ENCODE results near the gene B4GALNT1.
"Not testable (repeated sequence)": the region's sequence is repeated elsewhere in the genome, so short reads cannot be mapped to it uniquely, and the experiment has no call there.

DNA sequence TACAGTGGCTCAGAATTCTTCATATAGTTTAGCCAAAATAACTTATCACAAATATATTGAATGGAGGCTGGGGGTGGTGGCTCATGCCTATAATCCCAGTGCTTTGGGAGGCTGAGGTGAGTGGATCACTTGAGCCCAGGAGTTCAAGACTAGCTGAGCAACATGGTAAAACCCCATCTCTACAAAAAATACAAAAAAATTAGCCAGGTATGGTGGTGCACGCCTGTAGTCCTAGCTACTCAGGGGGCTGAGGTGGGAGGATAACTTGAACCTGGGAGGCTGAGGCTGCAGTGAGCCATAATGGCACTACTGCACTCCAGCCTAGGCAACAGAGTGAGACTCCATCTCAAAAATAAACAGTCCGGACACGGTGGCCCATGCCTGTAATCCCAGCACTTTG is 38.8 kb upstream of the B4GALNT1 start:
- TF ChIP-seq, protein P1, sequence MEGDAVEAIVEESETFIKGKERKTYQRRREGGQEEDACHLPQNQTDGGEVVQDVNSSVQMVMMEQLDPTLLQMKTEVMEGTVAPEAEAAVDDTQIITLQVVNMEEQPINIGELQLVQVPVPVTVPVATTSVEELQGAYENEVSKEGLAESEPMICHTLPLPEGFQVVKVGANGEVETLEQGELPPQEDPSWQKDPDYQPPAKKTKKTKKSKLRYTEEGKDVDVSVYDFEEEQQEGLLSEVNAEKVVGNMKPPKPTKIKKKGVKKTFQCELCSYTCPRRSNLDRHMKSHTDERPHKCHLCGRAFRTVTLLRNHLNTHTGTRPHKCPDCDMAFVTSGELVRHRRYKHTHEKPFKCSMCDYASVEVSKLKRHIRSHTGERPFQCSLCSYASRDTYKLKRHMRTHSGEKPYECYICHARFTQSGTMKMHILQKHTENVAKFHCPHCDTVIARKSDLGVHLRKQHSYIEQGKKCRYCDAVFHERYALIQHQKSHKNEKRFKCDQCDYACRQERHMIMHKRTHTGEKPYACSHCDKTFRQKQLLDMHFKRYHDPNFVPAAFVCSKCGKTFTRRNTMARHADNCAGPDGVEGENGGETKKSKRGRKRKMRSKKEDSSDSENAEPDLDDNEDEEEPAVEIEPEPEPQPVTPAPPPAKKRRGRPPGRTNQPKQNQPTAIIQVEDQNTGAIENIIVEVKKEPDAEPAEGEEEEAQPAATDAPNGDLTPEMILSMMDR (IDR thresholded peaks at IDR 0.05) = not testable (repeated sequence)
- TF ChIP-seq POLR2A (IDR thresholded peaks at IDR 0.05; ENCODE audit: low read length); RAD21 (conservative IDR thresholded peaks at IDR 0.05 in 1 of 2, IDR thresholded peaks at IDR 0.05 in 1 of 2): not testable (repeated sequence)

Measured in A549 (cell line).